Stomach (tissue), 9 donors: ENCODE measurements around the gene MAP3K20. TPM values are rescaled to one million over a fixed set of nuclear protein-coding genes. Genes with fewer than 3 reads are reported as not detected.

Source experiments
- DNase-seq, 2 donors: peaks; one replicate each; pipeline versions ENCODE4 v3.0.0 to v3.0.0-alpha.2; 2013 to 2019
- H3K27ac ChIP-seq, 5 donors: fragments of 200-600 bp in 4 of 5; sonication (generic) in 4 of 5; one replicate each; pipeline ENCODE4 v1.5.1; 2013 to 2019; ENCODE audit warnings: mild to moderate bottlenecking in 1 of 5, moderate library complexity in 1 of 5
- H3K27me3 ChIP-seq, 3 donors: fragments of 200-600 bp; sonication (generic); one replicate each; pipeline ENCODE4 v1.5.1; 2017 to 2019; ENCODE audit warnings: mixed run types in 1 of 3
- H3K36me3 ChIP-seq, 4 donors: fragments of 200-600 bp; sonication (generic); 1 replicate in 3 of 4; 2 replicates in 1 of 4; pipeline ENCODE4 v1.5.1; 2016 to 2019
- H3K4me1 ChIP-seq, 4 donors: fragments of 200-600 bp; sonication (generic); one replicate each; pipeline ENCODE4 v1.5.1; 2016 to 2019
- H3K4me3 ChIP-seq, 4 donors: fragments of 200-600 bp; sonication (generic) in 3 of 4; one replicate each; pipeline ENCODE4 v1.5.1; 2016 to 2019; ENCODE audit warnings: mild to moderate bottlenecking in 1 of 4
- H3K9me3 ChIP-seq, 4 donors: fragments of 200-600 bp; sonication (generic); one replicate each; pipeline ENCODE4 v1.5.1; 2016 to 2019
- EP300 ChIP-seq: sonication (generic); formaldehyde crosslinking; IDR thresholded peaks from one replicate; pipeline ENCODE4 v1.6.1; 2017; ENCODE audit warnings: antibody characterized with exemption
- POLR2A ChIP-seq, 4 donors: fragments of 450-650 bp; IDR thresholded peaks; one replicate each; pipeline ENCODE4 v1.6.1; 2016; ENCODE audit warnings: antibody characterized with exemption in 4 of 4, control low read depth in 2 of 4, mild to moderate bottlenecking in 1 of 4, moderate library complexity in 1 of 4
- POLR2AphosphoS5 ChIP-seq, 3 donors: sonication (generic); formaldehyde crosslinking; IDR thresholded peaks; one replicate each; pipeline ENCODE4 v1.6.1; 2016; ENCODE audit warnings: antibody characterized with exemption in 3 of 3
- WGBS, 5 donors: extraction: QIAGEN DNeasy Blood & Tissue Kit in 3 of 5; methylation state at CpG; one replicate each; pipeline versions ENCODE4 v1.1.5 to v1.1.7; 2013 to 2018; 5-methylcytosine and 5-hydroxymethylcytosine counted together
- intact Hi-C: fragments of 100-400 bp; cut with DNase I; formaldehyde crosslinking; loops from one replicate; pipeline ENCODE4 v1.15.1; 2023; ENCODE audit warnings: low total_unique reads
- polyA plus RNA-seq, 3 donors: library from polyadenylated mRNA; stranded (reverse); fragments of 200-250 nt; gene quantifications; one replicate each; pipeline ENCODE4 v1.2.3, GENCODE V29; 2013
- total RNA-seq, 5 donors: library from RNA; depleted of rRNA; stranded (reverse); fragments of >200 nt; gene quantifications; one replicate each; pipeline versions ENCODE4 v1.1.0 to v1.2.3, GENCODE V29; 2014 to 2016
- TF ChIP-seq, protein P1 (sequence below), 7 experiments: fragments of 450-650 bp in 4 of 7; fragments of 200-600 bp in 3 of 7; sonication (generic) in 3 of 7; IDR thresholded peaks; one replicate each; pipeline ENCODE4 v1.5.1; 2016 to 2019; ENCODE audit warnings: antibody characterized with exemption in 7 of 7, control low read depth in 2 of 7, mild to moderate bottlenecking in 1 of 7
- donor health status: healthy with polysubstance abuse.
- donor health status: Bipolar disorder and iron deficiency.
- donor health status: healthy.

Gene MAP3K20
- total and polyA plus RNA-seq, 8 donors, result 9.3 to 180 (median 29.2) TPM

DNA sequence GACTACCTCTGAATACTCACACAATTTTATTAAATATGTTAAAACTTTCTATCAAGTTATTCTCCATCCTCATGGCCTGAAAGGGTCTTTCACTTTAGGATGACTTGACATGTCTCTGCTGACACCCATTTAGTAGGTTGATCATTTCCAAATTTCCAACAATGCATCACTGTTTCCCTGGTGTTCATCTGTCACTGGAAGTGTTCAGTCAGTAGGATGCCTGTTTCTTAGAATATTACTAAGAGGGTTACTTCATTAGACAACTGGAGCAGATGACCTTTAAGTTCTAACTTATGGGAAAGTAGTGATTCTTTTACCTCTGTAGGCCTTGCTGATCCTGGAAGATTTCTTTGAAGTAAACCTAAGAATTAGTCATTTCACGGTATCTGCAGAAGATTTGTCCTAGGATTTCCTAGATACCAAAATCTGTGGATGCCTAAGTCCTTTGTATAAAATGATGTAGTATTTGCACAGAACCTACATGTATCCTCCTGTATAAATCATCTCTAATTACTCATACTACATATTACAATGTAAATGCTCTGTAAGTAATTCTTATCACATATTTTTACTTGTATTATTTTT, 77.7 kb downstream of the MAP3K20 start:
- TF ChIP-seq EP300, result no peak
- no peak for TF ChIP-seq POLR2A (IDR thresholded peaks at IDR 0.05)
- TF ChIP-seq POLR2AphosphoS5 (IDR thresholded peaks at IDR 0.05), result peak in 1 of 3 donors; percentile 3
- TF ChIP-seq, protein P1, sequence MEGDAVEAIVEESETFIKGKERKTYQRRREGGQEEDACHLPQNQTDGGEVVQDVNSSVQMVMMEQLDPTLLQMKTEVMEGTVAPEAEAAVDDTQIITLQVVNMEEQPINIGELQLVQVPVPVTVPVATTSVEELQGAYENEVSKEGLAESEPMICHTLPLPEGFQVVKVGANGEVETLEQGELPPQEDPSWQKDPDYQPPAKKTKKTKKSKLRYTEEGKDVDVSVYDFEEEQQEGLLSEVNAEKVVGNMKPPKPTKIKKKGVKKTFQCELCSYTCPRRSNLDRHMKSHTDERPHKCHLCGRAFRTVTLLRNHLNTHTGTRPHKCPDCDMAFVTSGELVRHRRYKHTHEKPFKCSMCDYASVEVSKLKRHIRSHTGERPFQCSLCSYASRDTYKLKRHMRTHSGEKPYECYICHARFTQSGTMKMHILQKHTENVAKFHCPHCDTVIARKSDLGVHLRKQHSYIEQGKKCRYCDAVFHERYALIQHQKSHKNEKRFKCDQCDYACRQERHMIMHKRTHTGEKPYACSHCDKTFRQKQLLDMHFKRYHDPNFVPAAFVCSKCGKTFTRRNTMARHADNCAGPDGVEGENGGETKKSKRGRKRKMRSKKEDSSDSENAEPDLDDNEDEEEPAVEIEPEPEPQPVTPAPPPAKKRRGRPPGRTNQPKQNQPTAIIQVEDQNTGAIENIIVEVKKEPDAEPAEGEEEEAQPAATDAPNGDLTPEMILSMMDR (IDR thresholded peaks at IDR 0.05), result no peak
- DNase-seq, result no peak
- no peaks in the 10 kb centered on the region for H3K36me3 ChIP-seq
- no peak overlapping the region for H3K4me3 ChIP-seq
- H3K27me3 ChIP-seq, result no peaks in the 10 kb centered on the region
- H3K4me1 ChIP-seq, result peaks cover 0 to 41% (median 9%) of the 10 kb centered on the region in 4 donors
- 84 to 98% (median 96%) methylated on average over 1 of the region's 1 CpG for WGBS, 5 donors
- intact Hi-C loops, result no loop called here
- no peak overlapping the region for H3K27ac ChIP-seq
- H3K9me3 ChIP-seq, result no peaks in the 10 kb centered on the region

DNA sequence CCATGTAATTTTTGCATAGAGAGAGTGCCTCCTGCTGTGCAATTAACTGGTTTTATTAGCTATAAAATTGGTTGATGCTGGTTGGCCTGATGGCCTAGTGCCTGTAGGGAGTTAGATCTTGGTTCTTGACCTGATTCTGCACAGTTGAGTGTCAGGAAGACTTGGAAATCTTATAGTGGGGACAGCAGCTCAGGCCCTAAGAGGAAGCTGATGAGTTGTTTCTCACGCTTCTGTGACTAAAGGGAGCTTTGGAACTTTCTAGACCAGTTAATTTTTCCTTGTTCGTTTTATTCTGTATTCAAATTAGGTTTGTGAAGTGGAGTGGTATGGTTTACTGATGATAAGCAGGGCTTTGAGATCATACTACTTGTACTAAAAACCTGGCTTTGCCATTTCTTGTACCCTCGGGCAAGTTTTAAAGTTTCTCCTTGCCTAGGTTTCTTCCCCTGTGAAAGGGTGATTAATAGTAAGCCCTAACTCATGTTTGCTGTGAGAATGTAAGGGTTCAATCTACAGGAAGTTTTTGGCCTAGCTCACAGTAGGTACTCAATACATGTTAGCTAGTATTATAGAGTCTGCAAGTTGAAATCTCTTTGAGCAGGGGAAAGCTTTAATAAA, 82.1 kb downstream of the MAP3K20 start:
- DNase-seq, result no peak
- Histone ChIP-seq H3K4me1 (peaks cover 6 to 29% (median 14%) of the 10 kb centered on the region in 4 donors), H3K27ac (no peak overlapping the region), H3K27me3 (no peaks in the 10 kb centered on the region), H3K4me3 (no peak overlapping the region), H3K36me3 (no peaks in the 10 kb centered on the region), H3K9me3 (no peaks in the 10 kb centered on the region)
- TF ChIP-seq, protein P1 (IDR thresholded peaks at IDR 0.05), result no peak
- intact Hi-C loops, result no loop called here
- 86 to 95% (median 90%) methylated on average over 3 of the region's 3 CpGs for WGBS, 5 donors

DNA sequence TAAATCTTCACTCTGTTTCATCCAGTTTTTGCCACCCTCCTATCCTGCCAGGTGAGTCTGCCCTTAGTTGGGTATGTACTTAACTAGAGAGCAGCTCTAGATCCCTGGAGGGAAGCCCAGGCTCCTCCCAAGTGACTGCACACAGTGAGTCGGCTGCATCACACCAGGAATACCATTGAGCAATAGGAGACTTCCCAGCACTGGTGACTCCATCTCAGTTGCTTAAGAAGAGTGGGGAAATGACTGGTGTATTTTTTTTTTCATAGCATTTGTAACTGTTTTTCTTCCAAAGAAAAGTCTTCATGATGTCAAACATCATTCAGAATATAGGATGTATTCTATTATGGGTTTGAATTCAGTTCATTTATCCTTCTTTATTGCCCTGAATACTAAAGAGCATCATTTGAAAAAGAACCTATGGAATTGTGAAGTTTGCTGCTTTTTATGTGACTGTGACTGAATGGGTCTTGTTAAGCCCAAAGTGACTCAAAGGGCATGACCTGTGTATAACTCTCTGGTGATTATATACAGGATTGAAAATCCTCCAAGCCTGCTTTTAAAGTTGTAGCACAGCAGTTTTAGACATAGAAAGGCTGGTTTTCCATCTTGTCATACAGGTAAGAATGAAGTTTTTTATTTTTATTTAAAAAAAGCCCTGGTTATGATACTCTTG, 84.3 kb downstream of the MAP3K20 start:
- Histone ChIP-seq H3K27ac (peak overlapping the region in 4 of 5 donors; percentile 49 to 72 (median 60)), H3K4me1 (peaks cover 6 to 28% (median 16%) of the 10 kb centered on the region in 4 donors), H3K4me3 (no peak overlapping the region), H3K9me3 (no peaks in the 10 kb centered on the region), H3K36me3 (no peaks in the 10 kb centered on the region), H3K27me3 (no peaks in the 10 kb centered on the region)
- intact Hi-C loops, result no loop called here
- TF ChIP-seq POLR2AphosphoS5 (IDR thresholded peaks at IDR 0.05) (peak; percentile 81 to 93 (median 82)), POLR2A (IDR thresholded peaks at IDR 0.05) (no peak), EP300 (peak; percentile 93)
- TF ChIP-seq, protein P1 (IDR thresholded peaks at IDR 0.05), result no peak
- DNase-seq, result peak; percentile 35 to 71
- WGBS, 5 donors, result 5 to 24% (median 18%) methylated on average over 1 of the region's 1 CpG

DNA sequence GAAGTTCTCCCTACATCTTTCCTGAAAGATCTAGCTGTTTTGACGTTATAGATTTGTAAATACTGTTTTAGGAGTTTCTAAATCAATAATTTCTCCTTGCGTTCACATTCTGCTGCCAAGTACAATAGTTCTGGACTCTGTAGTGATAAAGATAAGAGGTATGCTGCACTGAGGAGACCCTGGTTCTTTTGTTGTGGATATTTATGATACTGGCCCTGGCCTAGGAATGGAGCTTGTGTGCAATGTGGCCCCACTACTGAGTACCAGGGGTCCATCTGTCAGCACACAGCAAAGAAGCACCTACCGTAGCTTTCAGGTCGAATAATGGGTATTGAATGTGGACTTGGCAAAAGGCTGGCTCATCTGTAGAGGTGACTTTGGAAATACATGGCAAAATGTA, 85.0 kb downstream of the MAP3K20 start:
- Histone ChIP-seq H3K27ac (peak overlapping the region in 4 of 5 donors; percentile 49 to 72 (median 60)), H3K9me3 (no peaks in the 10 kb centered on the region), H3K4me1 (peaks cover 6 to 33% (median 18%) of the 10 kb centered on the region in 4 donors), H3K4me3 (no peak overlapping the region), H3K36me3 (no peaks in the 10 kb centered on the region), H3K27me3 (no peaks in the 10 kb centered on the region)
- DNase-seq, result no peak
- intact Hi-C loops, result no loop called here
- WGBS, 5 donors, result 58 to 71% (median 63%) methylated on average over 4 of the region's 4 CpGs
- no peak for TF ChIP-seq POLR2A (IDR thresholded peaks at IDR 0.05)
- TF ChIP-seq EP300, result no peak
- TF ChIP-seq, protein P1 (IDR thresholded peaks at IDR 0.05), result no peak
- TF ChIP-seq POLR2AphosphoS5 (IDR thresholded peaks at IDR 0.05), result no peak
